IMR-90 (cell line): ENCODE results near the gene ASPG. TPM values are rescaled to one million over a fixed set of nuclear protein-coding genes. Genes with fewer than 3 reads are reported as not detected.

ENCODE experiments used
- ATAC-seq: fragments of 200-7000 bp; cut with Tn5 transposase; 2 replicates; pipeline ENCODE4 v1.9.1; 2020; ENCODE audit warnings: low read depth, mild to moderate bottlenecking, moderate library complexity
- BruUV-seq: library from RNA; stranded (reverse); fragments of 400-500 nt; replicated peaks from 2 replicates; lab custom pipeline; 2021; lab: Mats Ljungman, UMichigan
- CTCF ChIA-PET: fragments of 300-600 bp; formaldehyde crosslinking; extraction: SDS; loops from one replicate; lab custom pipeline; 2021; ENCODE audit warnings: antibody characterized with exemption; lab: Yijun Ruan, JAX
- POLR2A ChIA-PET: fragments of 300-600 bp; sonication (Branson Sonifier 250); formaldehyde crosslinking; loops from one replicate; lab custom pipeline; 2022; ENCODE audit warnings: antibody characterized with exemption; ENCODE audit not compliant: unreplicated experiment; lab: Charles Lee
- DNase-seq: peaks from one replicate; pipeline ENCODE4 v3.0.0; 2013
- H2AFZ ChIP-seq: replicated peaks from 2 replicates; pipeline ENCODE3; 2013; ENCODE audit warnings: low read length, mild to moderate bottlenecking; ENCODE audit not compliant: poor library complexity
- H2AK5ac ChIP-seq: 2 replicates; pipeline ENCODE4 v1.6.1; 2013; ENCODE audit warnings: low read depth, low read length, inconsistent platforms
- H2AK9ac ChIP-seq: replicated peaks from 2 replicates; pipeline ENCODE3; 2013; ENCODE audit warnings: mild to moderate bottlenecking, low read depth, low read length, moderate library complexity; ENCODE audit not compliant: poor library complexity
- H2BK120ac ChIP-seq: 2 replicates; pipeline ENCODE4 v1.6.1; 2013; ENCODE audit warnings: low read depth, low read length, inconsistent platforms
- H2BK15ac ChIP-seq: 3 replicates; pipeline ENCODE4 v1.6.1; 2013; ENCODE audit warnings: low read depth, low read length, inconsistent platforms
- H2BK20ac ChIP-seq: 2 replicates; pipeline ENCODE4 v1.6.1; 2013; ENCODE audit warnings: low read depth, mild to moderate bottlenecking, inconsistent platforms, low read length, moderate library complexity
- H2BK5ac ChIP-seq: 2 replicates; pipeline ENCODE4 v1.6.1; 2013; ENCODE audit warnings: mild to moderate bottlenecking, low read depth, low read length, inconsistent platforms; ENCODE audit not compliant: poor library complexity, severe bottlenecking
- H3K14ac ChIP-seq: replicated peaks from 2 replicates; pipeline ENCODE4 v1.6.1; 2013; ENCODE audit warnings: low read depth, low read length, inconsistent platforms
- H3K18ac ChIP-seq: 2 replicates; pipeline ENCODE4 v1.6.1; 2013; ENCODE audit warnings: low read depth, low read length, control low read depth
- H3K23ac ChIP-seq: 2 replicates; pipeline ENCODE4 v1.6.1; 2013; ENCODE audit warnings: low read depth, low read length, inconsistent platforms
- H3K27ac ChIP-seq: 2 replicates; pipeline ENCODE4 v1.5.1; 2013; ENCODE audit warnings: mild to moderate bottlenecking, control low read depth, low read length; ENCODE audit not compliant: insufficient read depth
- H3K27me3 ChIP-seq: 2 replicates; pipeline ENCODE4 v1.6.1; 2013; ENCODE audit warnings: low read length; ENCODE audit not compliant: control insufficient read depth, insufficient read depth
- H3K36me3 ChIP-seq: 2 replicates; pipeline ENCODE4 v1.6.1; 2013; ENCODE audit warnings: low read length, mixed read lengths; ENCODE audit not compliant: control insufficient read depth, insufficient read depth
- H3K4ac ChIP-seq: 2 replicates; pipeline ENCODE4 v1.6.1; 2013; ENCODE audit warnings: low read depth, low read length, inconsistent platforms
- H3K4me1 ChIP-seq: 2 replicates; pipeline ENCODE4 v1.6.1; 2013; ENCODE audit warnings: low read length, mixed read lengths; ENCODE audit not compliant: control insufficient read depth, insufficient read depth
- H3K4me2 ChIP-seq: 2 replicates; pipeline ENCODE4 v1.6.1; 2013; ENCODE audit warnings: low read depth, mild to moderate bottlenecking, control low read depth, low read length, moderate library complexity
- H3K4me3 ChIP-seq: 2 replicates; pipeline ENCODE4 v1.5.1; 2013; ENCODE audit warnings: low read depth, mild to moderate bottlenecking, control low read depth, low read length, moderate library complexity; ENCODE audit not compliant: insufficient read depth
- H3K56ac ChIP-seq: 2 replicates; pipeline ENCODE4 v1.6.1; 2013; ENCODE audit warnings: low read length, inconsistent platforms; ENCODE audit not compliant: insufficient read depth; ENCODE audit errors: extremely low read depth
- H3K79me1 ChIP-seq, 2 experiments: 2 replicates each; pipeline ENCODE4 v1.6.1; 2013; ENCODE audit warnings: low read length in 2 of 2, inconsistent platforms in 1 of 2, low read depth in 1 of 2
- H3K9ac ChIP-seq: 2 replicates; pipeline ENCODE4 v1.6.1; 2013; ENCODE audit warnings: low read depth, low read length, control low read depth
- H3K9me1 ChIP-seq: 2 replicates; pipeline ENCODE4 v1.6.1; 2013; ENCODE audit warnings: low read length, inconsistent platforms; ENCODE audit not compliant: insufficient read depth
- H3K9me3 ChIP-seq: 2 replicates; pipeline ENCODE4 v1.6.1; 2013; ENCODE audit warnings: low read length; ENCODE audit not compliant: control insufficient read depth, insufficient read depth
- H4K20me1 ChIP-seq: 2 replicates; pipeline ENCODE4 v1.6.1; 2013; ENCODE audit warnings: low read length, inconsistent platforms; ENCODE audit not compliant: insufficient read depth
- H4K5ac ChIP-seq: 2 replicates; pipeline ENCODE4 v1.6.1; 2013; ENCODE audit warnings: mild to moderate bottlenecking, low read depth, low read length, control low read depth
- H4K8ac ChIP-seq, 2 experiments: 2 replicates each; pipeline ENCODE4 v1.6.1; 2013; ENCODE audit warnings: low read depth in 2 of 2, low read length in 2 of 2, control low read depth in 1 of 2, inconsistent platforms in 1 of 2
- H4K91ac ChIP-seq: 2 replicates; pipeline ENCODE4 v1.6.1; 2013; ENCODE audit warnings: low read depth, low read length, inconsistent platforms; ENCODE audit not compliant: insufficient read depth
- CTCF ChIP-seq: conservative IDR thresholded peaks from 2 replicates; pipeline ENCODE4 v1.5.1; 2012; ENCODE audit warnings: mild to moderate bottlenecking, low read depth, low read length, improper control_type of control experiment
- FOS ChIP-seq: fragments of 150-350 bp; IDR thresholded peaks from 2 replicates; pipeline ENCODE4 v1.6.1; 2016; ENCODE audit warnings: low read depth, low read length
- NFE2L2 ChIP-seq: fragments of 150-350 bp; IDR thresholded peaks from 2 replicates; pipeline ENCODE4 v1.6.1; 2016; ENCODE audit warnings: low read depth, mild to moderate bottlenecking, low read length
- POLR2A ChIP-seq: IDR thresholded peaks from 2 replicates; pipeline ENCODE4 v1.6.1; 2012; ENCODE audit warnings: mild to moderate bottlenecking, low read depth, low read length
- RAD21 ChIP-seq: IDR thresholded peaks from 2 replicates; pipeline ENCODE4 v1.6.1; 2012; ENCODE audit warnings: low read length, improper control_type of control experiment
- RFX5 ChIP-seq: IDR thresholded peaks from 2 replicates; pipeline ENCODE4 v1.8.0; 2012; ENCODE audit warnings: low read depth, mild to moderate bottlenecking, low read length, moderate library complexity
- SMC3 ChIP-seq: fragments of 150-350 bp; IDR thresholded peaks from 2 replicates; pipeline ENCODE4 v1.6.1; 2016; ENCODE audit warnings: low read depth, mild to moderate bottlenecking, antibody characterized with exemption, low read length, moderate library complexity
- USF2 ChIP-seq: fragments of 150-350 bp; IDR thresholded peaks from 2 replicates; pipeline ENCODE4 v1.6.1; 2017; ENCODE audit warnings: mild to moderate bottlenecking, antibody characterized with exemption, low read length, low read depth
- WGBS, 2 experiments: methylation state at CpG; one replicate each; pipeline versions ENCODE4 v1.1.5 to v1.1.7; 2013; ENCODE audit warnings: missing lambda C conversion rate in 2 of 2; ENCODE audit not compliant: insufficient read length in 1 of 2; ENCODE audit errors: extremely low coverage in 2 of 2; 5-methylcytosine and 5-hydroxymethylcytosine counted together
- dilution Hi-C: fragments of 300-500 bp; cut with HindIII; formaldehyde crosslinking; loops from one replicate; pipeline ENCODE4 v1.14.3; 2018; ENCODE audit warnings: low sequenced_read_pairs; ENCODE audit not compliant: unreplicated experiment
- in situ Hi-C: fragments of 300-500 bp; cut with MboI; formaldehyde crosslinking; loops from 3 replicates; pipeline ENCODE4 v1.14.3; 2019; ENCODE audit warnings: low sequenced_read_pairs, inconsistent platforms, mixed read lengths
- intact Hi-C: fragments of 100-400 bp; cut with micrococcal nuclease; formaldehyde crosslinking; loops from 2 replicates; pipeline ENCODE4 v1.10.0; 2022
- polyA plus RNA-seq, 3 experiments: library from polyadenylated mRNA; depleted of rRNA; stranded (reverse); fragments of >200 nt; gene quantifications; 2 replicates each; pipeline ENCODE4 v1.2.3, GENCODE V29; 2012; ENCODE audit warnings: low replicate concordance in 1 of 3
- total RNA-seq: library from RNA; depleted of rRNA; stranded (reverse); fragments of >200 nt; gene quantifications from 2 replicates; pipeline ENCODE4 v1.2.3, GENCODE V29; 2012
- TF ChIP-seq, protein P1 (sequence below): fragments of 150-350 bp; IDR thresholded peaks from 2 replicates; pipeline ENCODE4 v1.6.1; 2016; ENCODE audit warnings: low read depth, mild to moderate bottlenecking, low read length, moderate library complexity, borderline replicate concordance

ASPG gene
- total and polyA plus RNA-seq, 2 of the 4 experiments (the other 2 are of a cell fraction): not detected

DNA sequence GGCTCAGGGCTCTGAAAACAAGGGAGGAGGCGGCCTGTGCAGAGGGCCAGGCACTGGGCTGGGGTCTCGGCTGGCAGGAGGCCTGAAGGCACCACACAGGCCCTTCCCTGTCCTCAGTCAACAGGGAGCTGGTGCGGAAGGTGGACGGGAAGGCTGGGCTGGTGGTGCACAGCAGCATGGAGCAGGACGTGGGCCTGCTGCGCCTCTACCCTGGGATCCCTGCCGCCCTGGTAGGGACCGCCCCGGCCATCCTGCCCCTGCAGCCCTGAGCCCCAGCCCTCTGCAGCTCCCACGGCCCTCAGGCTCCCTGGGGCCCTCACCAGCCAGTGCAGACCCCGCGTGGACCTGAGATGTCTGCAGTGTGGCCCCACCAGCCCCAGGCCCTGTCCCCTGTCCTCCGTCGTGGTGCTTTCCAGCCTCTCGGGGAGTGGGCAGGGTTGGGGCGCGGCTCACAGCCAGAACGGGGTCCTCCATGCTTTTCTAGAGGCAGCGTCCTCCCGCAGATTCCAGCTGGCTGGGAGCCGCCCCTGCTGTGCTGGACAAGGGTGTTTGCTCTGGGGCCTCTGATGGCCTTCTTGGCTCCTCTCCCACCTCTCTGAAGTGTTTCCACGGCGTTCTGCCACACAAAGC lies 18.1 kb downstream of the ASPG start:
- no TSS peak for BruUV-seq

More for the DNA sequence above, 18.1 kb downstream of the ASPG start:
- Histone ChIP-seq H4K91ac (no peak overlapping the region), H2BK120ac (no peak overlapping the region), H2AK9ac (no peak overlapping the region), H3K27ac (no peak overlapping the region), H4K5ac (no peak overlapping the region), H3K9me1 (no peaks in the 10 kb centered on the region), H2AK5ac (no peak overlapping the region), H4K20me1 (no peaks in the 10 kb centered on the region), H3K79me1 (no peaks in the 10 kb centered on the region), H2BK15ac (no peak overlapping the region), H3K27me3 (no peaks in the 10 kb centered on the region), H3K36me3 (no peaks in the 10 kb centered on the region), H3K14ac (no peak overlapping the region), H2BK20ac (no peak overlapping the region), H2BK5ac (no peak overlapping the region), H3K4me3 (no peak overlapping the region), H3K56ac (no peak overlapping the region), H3K4me1 (no peaks in the 10 kb centered on the region), H3K4me2 (no peak overlapping the region), H2AFZ (no peak overlapping the region), H3K23ac (no peak overlapping the region), H4K8ac (no peak overlapping the region), H3K4ac (no peak overlapping the region), H3K9me3 (no peaks in the 10 kb centered on the region), H3K9ac (no peak overlapping the region), H3K18ac (no peak overlapping the region)
- ChIA-PET CTCF (no interaction called here), POLR2A (no interaction called here)
- in situ Hi-C loops: no loop called here
- TF ChIP-seq FOS: no peak
- TF ChIP-seq RFX5: no peak
- TF ChIP-seq, protein P1, sequence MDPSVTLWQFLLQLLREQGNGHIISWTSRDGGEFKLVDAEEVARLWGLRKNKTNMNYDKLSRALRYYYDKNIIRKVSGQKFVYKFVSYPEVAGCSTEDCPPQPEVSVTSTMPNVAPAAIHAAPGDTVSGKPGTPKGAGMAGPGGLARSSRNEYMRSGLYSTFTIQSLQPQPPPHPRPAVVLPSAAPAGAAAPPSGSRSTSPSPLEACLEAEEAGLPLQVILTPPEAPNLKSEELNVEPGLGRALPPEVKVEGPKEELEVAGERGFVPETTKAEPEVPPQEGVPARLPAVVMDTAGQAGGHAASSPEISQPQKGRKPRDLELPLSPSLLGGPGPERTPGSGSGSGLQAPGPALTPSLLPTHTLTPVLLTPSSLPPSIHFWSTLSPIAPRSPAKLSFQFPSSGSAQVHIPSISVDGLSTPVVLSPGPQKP: no peak
- TF ChIP-seq USF2: no peak
- TF ChIP-seq CTCF: no peak
- TF ChIP-seq SMC3: no peak
- no peak for TF ChIP-seq RAD21
- no peak for TF ChIP-seq NFE2L2
- no peak for TF ChIP-seq POLR2A
- dilution Hi-C loops: no loop called here
- intact Hi-C loops: no loop called here
- WGBS, 2 experiments: 61% methylated on average over 11 of the region's 23 CpGs; no CpG with 5 or more reads in 1 of the 2 experiments
- ATAC-seq (no peak), DNase-seq (no peak)
